ENCODE measurements around the gene IL13RA2. TPM values are rescaled to one million over a fixed set of nuclear protein-coding genes. Genes with fewer than 3 reads are reported as not detected.

IL13RA2 gene
- total RNA-seq, 1 donor from 2014 or later = 0.35 TPM

- Histone ChIP-seq H3K4me3 (no peak overlapping the region), H3K27me3 (ENCODE audit: low read depth) (no peaks in the 10 kb centered on the region), H3K4me1 (no peaks in the 10 kb centered on the region), H3K27ac (no peak overlapping the region), H3K9me3 (no peaks in the 10 kb centered on the region), H3K36me3 (no peaks in the 10 kb centered on the region)
- ATAC-seq (no peak), DNase-seq (no peak)
- no peak for TF ChIP-seq CTCF (IDR thresholded peaks at IDR 0.05)
- intact Hi-C loops (cut with DNase I) = no loop called here
Observed at GRCh38 chrX:114999906-115000305, 17.5 kb downstream of the IL13RA2 start.

GRCh38 chrX:114997779-114998178, 19.6 kb downstream of the IL13RA2 start:
- DNase-seq (no peak), ATAC-seq (no peak)
- Histone ChIP-seq H3K27me3 (ENCODE audit: low read depth) (no peaks in the 10 kb centered on the region), H3K4me3 (no peak overlapping the region), H3K36me3 (no peaks in the 10 kb centered on the region), H3K27ac (no peak overlapping the region), H3K9me3 (no peaks in the 10 kb centered on the region), H3K4me1 (no peaks in the 10 kb centered on the region)
- no peak for TF ChIP-seq CTCF (IDR thresholded peaks at IDR 0.05)
- intact Hi-C loops (cut with DNase I) = no loop called here

GRCh38 chrX:114985967-114986592, 31.3 kb downstream of the IL13RA2 start:
- ATAC-seq (peak; percentile 41 to 48), DNase-seq (no peak)
- no peaks in the 10 kb centered on the region for H3K36me3 ChIP-seq
- H3K4me3 ChIP-seq = no peak overlapping the region
- no peak for TF ChIP-seq CTCF (IDR thresholded peaks at IDR 0.05)
- intact Hi-C loops (cut with DNase I) = no loop called here
- no peaks in the 10 kb centered on the region for H3K9me3 ChIP-seq
- H3K4me1 ChIP-seq = no peaks in the 10 kb centered on the region
- no peak overlapping the region for H3K27ac ChIP-seq
- no peaks in the 10 kb centered on the region for H3K27me3 ChIP-seq (ENCODE audit: low read depth)

GRCh38 chrX:114976292-114976691, 41.1 kb downstream of the IL13RA2 start:
- no peak for TF ChIP-seq CTCF (IDR thresholded peaks at IDR 0.05)
- no peak overlapping the region for H3K27ac ChIP-seq
- no peaks in the 10 kb centered on the region for H3K4me1 ChIP-seq
- no peaks in the 10 kb centered on the region for H3K9me3 ChIP-seq
- no peak for DNase-seq
- no peak for ATAC-seq
- no peaks in the 10 kb centered on the region for H3K27me3 ChIP-seq (ENCODE audit: low read depth)
- H3K4me3 ChIP-seq = no peak overlapping the region
- H3K36me3 ChIP-seq = no peaks in the 10 kb centered on the region
- intact Hi-C loops (cut with DNase I) = no loop called here

GRCh38 chrX:114973013-114973412, 44.4 kb downstream of the IL13RA2 start:
- ATAC-seq = no peak
- Histone ChIP-seq H3K36me3 (no peaks in the 10 kb centered on the region), H3K4me3 (no peak overlapping the region), H3K27ac (no peak overlapping the region), H3K4me1 (no peaks in the 10 kb centered on the region), H3K9me3 (no peaks in the 10 kb centered on the region), H3K27me3 (ENCODE audit: low read depth) (no peaks in the 10 kb centered on the region)
- intact Hi-C loops (cut with DNase I) = no loop called here
- no peak for DNase-seq
- TF ChIP-seq CTCF (IDR thresholded peaks at IDR 0.05) = no peak
